Measurements from ENCODE around the gene ZBED5. TPM values are rescaled to one million over a fixed set of nuclear protein-coding genes. Genes with fewer than 3 reads are reported as not detected.
A peak's percentile ranks its signal among the peaks of the same experiment; 100 is the strongest.

The ZBED5 gene
- total RNA-seq, 1 experiment from 2014 or later, result 34.2 TPM

- no peaks in the 10 kb centered on the region for H3K27me3 ChIP-seq (ENCODE audit: control insufficient read depth, insufficient read depth, low read length)
Observed at GRCh38 chr11:10864688-10865087, 6.8 kb upstream of the ZBED5 start.

GRCh38 chr11:10862446-10862845, 4.6 kb upstream of the ZBED5 start:
- Histone ChIP-seq H3K4me3 (ENCODE audit: insufficient read depth, low read depth, low read length) (no peak overlapping the region), H3K27me3 (ENCODE audit: control insufficient read depth, insufficient read depth, low read length) (no peaks in the 10 kb centered on the region), H3K36me3 (replicated peaks; ENCODE audit: control insufficient read depth, insufficient read depth, low read length) (no peaks in the 10 kb centered on the region)
- DNase-seq, result no peak

More at GRCh38 chr11:10864688-10865087, 6.8 kb upstream of the ZBED5 start:
- no peaks in the 10 kb centered on the region for H3K36me3 ChIP-seq (replicated peaks; ENCODE audit: control insufficient read depth, insufficient read depth, low read length)
- no peak for DNase-seq
- no peak overlapping the region for H3K4me3 ChIP-seq (ENCODE audit: insufficient read depth, low read depth, low read length)

- no peaks in the 10 kb centered on the region for H3K27me3 ChIP-seq (ENCODE audit: control insufficient read depth, insufficient read depth, low read length)
Observed at GRCh38 chr11:10861799-10862198, 3.9 kb upstream of the ZBED5 start.

GRCh38 chr11:10861047-10861446, 3.2 kb upstream of the ZBED5 start:
- Histone ChIP-seq H3K27me3 (ENCODE audit: control insufficient read depth, insufficient read depth, low read length) (no peaks in the 10 kb centered on the region), H3K4me3 (ENCODE audit: insufficient read depth, low read depth, low read length) (no peak overlapping the region), H3K36me3 (replicated peaks; ENCODE audit: control insufficient read depth, insufficient read depth, low read length) (no peaks in the 10 kb centered on the region)
- no peak for DNase-seq

More at GRCh38 chr11:10861799-10862198, 3.9 kb upstream of the ZBED5 start:
- Histone ChIP-seq H3K36me3 (replicated peaks; ENCODE audit: control insufficient read depth, insufficient read depth, low read length) (no peaks in the 10 kb centered on the region), H3K4me3 (ENCODE audit: insufficient read depth, low read depth, low read length) (no peak overlapping the region)
- no peak for DNase-seq

GRCh38 chr11:10858439-10859325, 829 bp upstream of the ZBED5 start:
- no peaks in the 10 kb centered on the region for H3K27me3 ChIP-seq (ENCODE audit: control insufficient read depth, insufficient read depth, low read length)

GRCh38 chr11:10857459-10857708, 469 bp downstream of the ZBED5 start:
- Histone ChIP-seq H3K4me3 (ENCODE audit: insufficient read depth, low read depth, low read length) (peak overlapping the region; percentile 79), H3K27me3 (ENCODE audit: control insufficient read depth, insufficient read depth, low read length) (no peaks in the 10 kb centered on the region), H3K36me3 (replicated peaks; ENCODE audit: control insufficient read depth, insufficient read depth, low read length) (peaks cover 21% of the 10 kb centered on the region)
- no peak for DNase-seq

More at GRCh38 chr11:10858439-10859325, 829 bp upstream of the ZBED5 start:
- H3K4me3 ChIP-seq (ENCODE audit: insufficient read depth, low read depth, low read length), result peak overlapping the region; percentile 79
- DNase-seq, result peak; percentile 75
- H3K36me3 ChIP-seq (replicated peaks; ENCODE audit: control insufficient read depth, insufficient read depth, low read length), result peaks cover 16% of the 10 kb centered on the region

GRCh38 chr11:10856689-10857458, 979 bp downstream of the ZBED5 start:
- Histone ChIP-seq H3K36me3 (replicated peaks; ENCODE audit: control insufficient read depth, insufficient read depth, low read length) (peaks cover 21% of the 10 kb centered on the region), H3K27me3 (ENCODE audit: control insufficient read depth, insufficient read depth, low read length) (no peaks in the 10 kb centered on the region), H3K4me3 (ENCODE audit: insufficient read depth, low read depth, low read length) (peak overlapping the region; percentile 79)
- DNase-seq, result peak; percentile 54

- H3K27me3 ChIP-seq (ENCODE audit: control insufficient read depth, insufficient read depth, low read length), result no peaks in the 10 kb centered on the region
- no peak overlapping the region for H3K4me3 ChIP-seq (ENCODE audit: insufficient read depth, low read depth, low read length)
- H3K36me3 ChIP-seq (replicated peaks; ENCODE audit: control insufficient read depth, insufficient read depth, low read length), result peaks cover 21% of the 10 kb centered on the region
- DNase-seq, result no peak
Observed at GRCh38 chr11:10855295-10855694, 2.6 kb downstream of the ZBED5 start.

GRCh38 chr11:10847960-10848860, 9.6 kb downstream of the ZBED5 start:
- Histone ChIP-seq H3K4me3 (ENCODE audit: insufficient read depth, low read depth, low read length) (no peak overlapping the region), H3K36me3 (replicated peaks; ENCODE audit: control insufficient read depth, insufficient read depth, low read length) (peaks cover 3% of the 10 kb centered on the region; the same call in 1 of the 2 replicates), H3K27me3 (ENCODE audit: control insufficient read depth, insufficient read depth, low read length) (no peaks in the 10 kb centered on the region)
- no peak for DNase-seq

GRCh38 chr11:10846660-10847059, 11.2 kb downstream of the ZBED5 start:
- DNase-seq, result no peak
- Histone ChIP-seq H3K27me3 (ENCODE audit: control insufficient read depth, insufficient read depth, low read length) (no peaks in the 10 kb centered on the region), H3K36me3 (replicated peaks; ENCODE audit: control insufficient read depth, insufficient read depth, low read length) (no peaks in the 10 kb centered on the region), H3K4me3 (ENCODE audit: insufficient read depth, low read depth, low read length) (no peak overlapping the region)

GRCh38 chr11:10845589-10845988, 12.3 kb downstream of the ZBED5 start:
- no peaks in the 10 kb centered on the region for H3K36me3 ChIP-seq (replicated peaks; ENCODE audit: control insufficient read depth, insufficient read depth, low read length)
- H3K27me3 ChIP-seq (ENCODE audit: control insufficient read depth, insufficient read depth, low read length), result no peaks in the 10 kb centered on the region
- no peak overlapping the region for H3K4me3 ChIP-seq (ENCODE audit: insufficient read depth, low read depth, low read length)
- no peak for DNase-seq

GRCh38 chr11:10844796-10845195, 13.1 kb downstream of the ZBED5 start:
- Histone ChIP-seq H3K36me3 (replicated peaks; ENCODE audit: control insufficient read depth, insufficient read depth, low read length) (no peaks in the 10 kb centered on the region), H3K4me3 (ENCODE audit: insufficient read depth, low read depth, low read length) (no peak overlapping the region), H3K27me3 (ENCODE audit: control insufficient read depth, insufficient read depth, low read length) (no peaks in the 10 kb centered on the region)
- no peak for DNase-seq

- Histone ChIP-seq H3K4me3 (ENCODE audit: insufficient read depth, low read depth, low read length) (no peak overlapping the region), H3K36me3 (replicated peaks; ENCODE audit: control insufficient read depth, insufficient read depth, low read length) (no peaks in the 10 kb centered on the region), H3K27me3 (ENCODE audit: control insufficient read depth, insufficient read depth, low read length) (no peaks in the 10 kb centered on the region)
- no peak for DNase-seq
Observed at GRCh38 chr11:10844356-10844755, 13.5 kb downstream of the ZBED5 start.

- H3K4me3 ChIP-seq (ENCODE audit: insufficient read depth, low read depth, low read length), result no peak overlapping the region
- H3K27me3 ChIP-seq (ENCODE audit: control insufficient read depth, insufficient read depth, low read length), result no peaks in the 10 kb centered on the region
- DNase-seq, result no peak
- H3K36me3 ChIP-seq (replicated peaks; ENCODE audit: control insufficient read depth, insufficient read depth, low read length), result no peaks in the 10 kb centered on the region
Observed at GRCh38 chr11:10838881-10839280, 19.0 kb downstream of the ZBED5 start.

All from H7 (cell line).